Measurements from ENCODE around the gene PDE6A.

DNA sequence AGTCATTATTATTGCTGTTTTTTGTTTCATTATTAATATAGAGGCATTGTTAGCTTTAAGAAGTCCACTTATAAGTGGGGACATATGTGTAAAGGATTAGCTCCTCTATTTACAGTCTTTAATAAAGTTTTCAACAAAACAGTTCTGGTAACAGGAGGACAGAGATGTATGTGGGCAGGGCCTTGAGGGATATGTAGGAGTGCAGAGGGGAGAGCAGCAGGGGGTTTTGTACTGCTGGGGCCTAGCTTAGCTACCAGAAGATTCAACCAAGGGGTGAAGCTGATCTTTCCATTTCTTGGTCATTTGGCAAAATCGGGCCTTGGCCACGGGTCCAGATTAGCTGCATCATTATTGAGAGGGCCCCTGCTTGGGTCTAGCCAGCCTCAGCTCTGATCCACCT lies 124.6 kb downstream of the PDE6A start:
- TF ChIP-seq GATA2 (IDR thresholded peaks at IDR 0.05; ENCODE audit: low read depth, low read length): no peak
- TF ChIP-seq GATA3 (IDR thresholded peaks at IDR 0.05; ENCODE audit: low read depth, low read length): no peak
